Measurements from ENCODE around the gene MYOZ3. TPM values are rescaled to one million over a fixed set of nuclear protein-coding genes. Genes with fewer than 3 reads are reported as not detected.

Gene MYOZ3
- total RNA-seq, 2 donors from 2014 or later = 0.12 to 0.32 TPM

DNA sequence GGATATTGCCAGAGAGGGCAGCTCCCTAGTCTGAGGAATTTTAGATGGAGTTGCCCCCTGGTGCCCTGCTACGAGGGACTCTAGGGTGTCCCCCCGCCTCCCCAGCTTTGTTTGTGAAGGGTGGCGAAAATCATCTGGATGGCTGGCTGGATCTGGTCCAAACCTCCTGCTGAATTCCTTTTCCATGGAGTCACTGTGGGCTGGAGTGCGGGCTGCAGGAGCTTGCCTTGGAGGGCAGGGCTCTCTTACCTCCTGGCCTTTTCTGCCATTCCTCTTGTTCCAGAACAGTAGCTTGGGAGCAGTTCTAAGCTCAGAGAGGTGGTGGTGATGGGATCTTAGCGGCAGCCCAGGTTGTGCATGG is 18.5 kb upstream of the MYOZ3 start:
- Histone ChIP-seq H3K27me3 (no peaks in the 10 kb centered on the region), H3K27ac (peak overlapping the region; percentile 78), H3K36me3 (no peaks in the 10 kb centered on the region), H3K9ac (ENCODE audit: low read depth in 2 of 2, low read length in 2 of 2) (peak overlapping the region in 1 of 2 donors; percentile 31), H3K9me3 (no peaks in the 10 kb centered on the region), H3K4me3 (no peak overlapping the region), H3K4me1 (no peaks in the 10 kb centered on the region)
- DNase-seq = peak; percentile 57
- intact Hi-C loops (cut with DNase I) = no loop called here
- TF ChIP-seq, protein P1, sequence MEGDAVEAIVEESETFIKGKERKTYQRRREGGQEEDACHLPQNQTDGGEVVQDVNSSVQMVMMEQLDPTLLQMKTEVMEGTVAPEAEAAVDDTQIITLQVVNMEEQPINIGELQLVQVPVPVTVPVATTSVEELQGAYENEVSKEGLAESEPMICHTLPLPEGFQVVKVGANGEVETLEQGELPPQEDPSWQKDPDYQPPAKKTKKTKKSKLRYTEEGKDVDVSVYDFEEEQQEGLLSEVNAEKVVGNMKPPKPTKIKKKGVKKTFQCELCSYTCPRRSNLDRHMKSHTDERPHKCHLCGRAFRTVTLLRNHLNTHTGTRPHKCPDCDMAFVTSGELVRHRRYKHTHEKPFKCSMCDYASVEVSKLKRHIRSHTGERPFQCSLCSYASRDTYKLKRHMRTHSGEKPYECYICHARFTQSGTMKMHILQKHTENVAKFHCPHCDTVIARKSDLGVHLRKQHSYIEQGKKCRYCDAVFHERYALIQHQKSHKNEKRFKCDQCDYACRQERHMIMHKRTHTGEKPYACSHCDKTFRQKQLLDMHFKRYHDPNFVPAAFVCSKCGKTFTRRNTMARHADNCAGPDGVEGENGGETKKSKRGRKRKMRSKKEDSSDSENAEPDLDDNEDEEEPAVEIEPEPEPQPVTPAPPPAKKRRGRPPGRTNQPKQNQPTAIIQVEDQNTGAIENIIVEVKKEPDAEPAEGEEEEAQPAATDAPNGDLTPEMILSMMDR (IDR thresholded peaks at IDR 0.05) = no peak

DNA sequence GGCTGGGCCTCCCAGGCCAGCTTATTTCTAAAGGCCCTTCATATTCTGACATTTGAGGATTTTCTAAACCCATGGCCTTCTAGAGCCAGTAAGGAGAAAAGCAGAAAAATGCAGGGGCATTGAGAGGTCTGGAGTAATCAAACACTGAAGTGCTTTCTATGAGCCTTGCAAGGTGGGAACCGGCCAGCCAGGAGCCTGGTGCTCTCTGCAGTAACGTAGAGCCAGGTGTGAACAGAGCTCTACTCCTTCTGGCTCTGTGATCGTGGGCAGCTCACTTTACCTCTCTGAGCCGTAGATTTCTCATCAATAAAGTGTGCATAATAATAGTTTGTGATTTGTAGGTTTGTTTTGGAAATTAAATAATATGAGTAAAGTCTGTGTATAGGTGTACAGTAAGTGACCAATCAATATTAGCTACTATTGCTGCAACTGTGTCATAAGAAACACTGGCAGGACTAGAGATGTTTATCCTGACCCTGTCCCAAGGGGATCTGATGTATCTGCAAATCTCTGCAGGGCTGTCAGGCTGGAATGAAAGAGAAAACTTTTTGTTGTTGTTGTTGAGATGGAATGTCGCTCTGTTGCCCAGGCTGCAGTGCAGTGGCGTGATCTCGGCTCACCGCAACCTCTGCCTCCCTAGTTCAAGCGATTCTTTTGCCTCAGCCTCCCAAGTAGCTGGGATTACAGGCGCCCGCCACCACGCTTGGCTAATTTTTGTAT is 17.9 kb upstream of the MYOZ3 start:
- Histone ChIP-seq H3K9ac (ENCODE audit: low read depth in 2 of 2, low read length in 2 of 2) (peak overlapping the region in 1 of 2 donors; percentile 31), H3K4me3 (no peak overlapping the region), H3K4me1 (no peaks in the 10 kb centered on the region), H3K27me3 (no peaks in the 10 kb centered on the region), H3K27ac (peak overlapping the region; percentile 78), H3K9me3 (no peaks in the 10 kb centered on the region), H3K36me3 (no peaks in the 10 kb centered on the region)
- TF ChIP-seq, protein P1 (IDR thresholded peaks at IDR 0.05) = no peak
- DNase-seq = no peak
- intact Hi-C loops (cut with DNase I) = no loop called here

DNA sequence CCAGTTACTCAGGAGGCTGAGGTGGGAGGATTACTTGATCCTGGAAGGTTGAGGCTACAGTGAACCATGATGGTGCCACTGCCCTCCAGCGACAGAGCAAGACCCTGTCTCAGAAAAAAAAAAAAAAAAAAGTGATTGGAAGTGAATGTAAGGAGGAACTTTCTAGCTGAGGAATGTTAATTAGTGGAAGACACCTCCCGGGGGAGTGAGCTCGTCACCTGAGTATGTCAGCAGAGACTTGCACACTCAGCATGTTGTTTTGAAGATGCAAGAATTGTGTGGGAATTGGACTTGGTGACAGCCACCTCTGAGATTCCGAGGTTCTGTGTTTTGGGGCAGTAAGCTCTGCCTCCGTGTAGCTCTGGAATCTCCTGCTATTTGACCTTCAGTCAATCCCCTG is 17.0 kb upstream of the MYOZ3 start:
- DNase-seq = no peak
- Histone ChIP-seq H3K9ac (ENCODE audit: low read depth in 2 of 2, low read length in 2 of 2) (no peak overlapping the region), H3K27ac (no peak overlapping the region), H3K36me3 (no peaks in the 10 kb centered on the region), H3K27me3 (no peaks in the 10 kb centered on the region), H3K4me1 (no peaks in the 10 kb centered on the region), H3K4me3 (no peak overlapping the region), H3K9me3 (no peaks in the 10 kb centered on the region)
- TF ChIP-seq, protein P1 (IDR thresholded peaks at IDR 0.05) = no peak
- intact Hi-C loops (cut with DNase I) = no loop called here

DNA sequence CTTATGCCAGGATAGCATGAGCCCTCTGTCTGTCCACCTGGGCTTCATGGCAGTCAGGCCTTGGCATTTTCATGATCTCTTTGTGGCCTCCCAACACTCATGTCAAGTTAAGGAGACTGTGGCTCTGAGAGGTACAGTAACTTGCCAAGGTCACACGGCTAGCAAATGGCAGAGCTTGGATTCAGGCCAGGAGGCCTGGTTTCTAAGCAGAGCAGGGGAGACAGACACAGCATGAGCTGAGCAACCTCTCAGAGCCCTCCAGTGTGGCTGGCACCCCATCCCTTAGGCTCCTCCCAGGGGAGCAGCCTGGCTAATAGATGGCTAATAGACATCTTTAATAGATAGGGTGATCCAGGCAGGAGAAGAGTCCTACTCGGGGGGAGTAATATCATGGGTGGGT is 16.5 kb upstream of the MYOZ3 start:
- Histone ChIP-seq H3K9ac (ENCODE audit: low read depth in 2 of 2, low read length in 2 of 2) (peak overlapping the region in 1 of 2 donors; percentile 15), H3K27ac (no peak overlapping the region), H3K4me1 (no peaks in the 10 kb centered on the region), H3K27me3 (no peaks in the 10 kb centered on the region), H3K36me3 (no peaks in the 10 kb centered on the region), H3K4me3 (no peak overlapping the region), H3K9me3 (no peaks in the 10 kb centered on the region)
- no peak for DNase-seq
- TF ChIP-seq, protein P1 (IDR thresholded peaks at IDR 0.05) = no peak
- intact Hi-C loops (cut with DNase I) = no loop called here

DNA sequence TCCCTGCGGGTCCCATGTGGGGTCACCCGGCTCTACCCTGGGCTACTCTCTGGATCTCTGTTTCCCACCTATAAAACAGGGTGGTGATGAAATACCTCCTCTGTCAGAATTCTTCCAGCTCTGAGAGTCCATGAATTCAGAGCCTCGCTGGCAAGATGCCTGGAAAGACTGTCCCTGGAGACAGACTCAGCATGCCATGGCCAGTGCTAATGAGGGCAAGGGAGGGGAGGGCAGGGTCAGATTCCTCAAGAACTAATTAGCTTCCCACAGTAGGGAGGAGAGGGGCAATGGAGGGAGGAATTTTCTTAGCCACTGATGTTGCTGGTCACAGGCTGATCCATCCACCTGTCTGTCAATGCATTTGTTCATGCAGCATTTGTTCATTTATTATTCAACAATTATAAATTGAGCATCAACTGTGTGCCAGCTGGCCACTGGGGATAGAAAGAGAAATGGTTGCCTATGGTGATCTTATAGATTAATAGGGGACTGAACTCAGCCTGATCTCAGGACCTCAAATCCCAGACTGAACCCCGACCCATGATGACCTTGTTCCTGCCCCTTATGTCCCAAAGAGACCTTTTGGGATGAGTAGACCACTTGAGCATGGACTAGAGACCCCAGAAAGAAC is 15.9 kb upstream of the MYOZ3 start:
- Histone ChIP-seq H3K9ac (ENCODE audit: low read depth in 2 of 2, low read length in 2 of 2) (no peak overlapping the region), H3K27me3 (no peaks in the 10 kb centered on the region), H3K36me3 (no peaks in the 10 kb centered on the region), H3K4me3 (no peak overlapping the region), H3K4me1 (no peaks in the 10 kb centered on the region), H3K9me3 (no peaks in the 10 kb centered on the region), H3K27ac (no peak overlapping the region)
- TF ChIP-seq, protein P1 (IDR thresholded peaks at IDR 0.05) = no peak
- no peak for DNase-seq
- intact Hi-C loops (cut with DNase I) = no loop called here
